ENCODE measurements around the gene CEP170B.
"Not testable (repeated sequence)": the region's sequence is repeated elsewhere in the genome, so short reads cannot be mapped to it uniquely, and the experiment has no call there.

The CEP170B gene

GRCh38 chr14:104892531-104893434 is 27.7 kb downstream of the CEP170B start:
- DNase-seq, result no peak

- DNase-seq, result no peak
These were observed 28.6 kb downstream of the CEP170B start for GRCh38 chr14:104893435-104894207.

- DNase-seq, result no peak
These were observed 29.5 kb downstream of the CEP170B start for GRCh38 chr14:104894331-104895206.

- DNase-seq, result no peak
These were observed 30.2 kb downstream of the CEP170B start for GRCh38 chr14:104895207-104895785.

- DNase-seq, result no peak
These were observed 31.0 kb downstream of the CEP170B start for GRCh38 chr14:104895786-104896661.

GRCh38 chr14:104897330-104898194 is 32.5 kb downstream of the CEP170B start:
- no peak for DNase-seq

GRCh38 chr14:104898195-104898558 is 33.1 kb downstream of the CEP170B start:
- no peak for DNase-seq

- DNase-seq, result no peak
These were observed 33.9 kb downstream of the CEP170B start for GRCh38 chr14:104898870-104899510.

GRCh38 chr14:104899781-104900180 is 34.7 kb downstream of the CEP170B start:
- DNase-seq, result no peak

GRCh38 chr14:104900639-104901512 is 35.8 kb downstream of the CEP170B start:
- DNase-seq, result no peak

GRCh38 chr14:104903990-104904389 is 38.9 kb downstream of the CEP170B start:
- no peak for DNase-seq

- DNase-seq, result not testable (repeated sequence)
These were observed 39.8 kb downstream of the CEP170B start for GRCh38 chr14:104904650-104905578.

GRCh38 chr14:104905579-104905933 is 40.5 kb downstream of the CEP170B start:
- DNase-seq, result not testable (repeated sequence)

- DNase-seq, result no peak
These were observed 43.2 kb downstream of the CEP170B start for GRCh38 chr14:104908303-104908702.

- no peak for DNase-seq
These were observed 47.0 kb downstream of the CEP170B start for GRCh38 chr14:104912053-104912452.

- DNase-seq, result no peak
These were observed 48.4 kb downstream of the CEP170B start for GRCh38 chr14:104913435-104913834.

GRCh38 chr14:104917116-104917515 is 52.0 kb downstream of the CEP170B start:
- no peak for DNase-seq

- no peak for DNase-seq
These were observed 52.9 kb downstream of the CEP170B start for GRCh38 chr14:104917993-104918392.

All from stimulated activated CD4-positive, alpha-beta T cell treated with anti-CD3 and anti-CD28 coated beads, Interleukin-4, amount 100 ng/mL, for 1 hour (primary cell).